IgD-negative memory B cell (primary cell): ENCODE results near the gene ANKRD24. TPM values are rescaled to one million over a fixed set of nuclear protein-coding genes. Genes with fewer than 3 reads are reported as not detected.
"Not testable (repeated sequence)": the region's sequence is repeated elsewhere in the genome, so short reads cannot be mapped to it uniquely, and the experiment has no call there.

ENCODE experiments used
- H3K27ac Mint-ChIP-seq, 3 donors: one replicate each; pipeline ENCODE4 v1.8.0; 2020 to 2022; ENCODE audit warnings: mild to moderate bottlenecking in 3 of 3, mixed read lengths in 3 of 3, moderate library complexity in 1 of 3
- H3K27me3 Mint-ChIP-seq: one replicate; pipeline ENCODE4 v1.8.0; 2021; ENCODE audit warnings: mixed read lengths
- H3K36me3 Mint-ChIP-seq: one replicate; pipeline ENCODE4 v1.8.0; 2020; ENCODE audit warnings: mild to moderate bottlenecking, mixed read lengths
- H3K4me1 Mint-ChIP-seq, 3 donors: one replicate each; pipeline ENCODE4 v1.8.0; 2020 to 2022; ENCODE audit warnings: mixed read lengths in 3 of 3, mild to moderate bottlenecking in 1 of 3
- H3K4me3 Mint-ChIP-seq, 4 donors: one replicate each; pipeline ENCODE4 v1.8.0; 2020 to 2022; ENCODE audit warnings: mild to moderate bottlenecking in 4 of 4, mixed read lengths in 4 of 4, moderate library complexity in 3 of 4
- H3K9me3 Mint-ChIP-seq, 3 donors: one replicate each; pipeline ENCODE4 v1.8.0; 2020 to 2021; ENCODE audit warnings: mixed read lengths in 3 of 3, mild to moderate bottlenecking in 1 of 3
- polyA plus RNA-seq: library from polyadenylated mRNA; unstranded; fragments of 300-500 nt; fragmentation: Illumina TruSeq; gene quantifications from one replicate; pipeline ENCODE4 v1.2.3, GENCODE V29; 2021

The ANKRD24 gene
- not detected for polyA plus RNA-seq

DNA sequence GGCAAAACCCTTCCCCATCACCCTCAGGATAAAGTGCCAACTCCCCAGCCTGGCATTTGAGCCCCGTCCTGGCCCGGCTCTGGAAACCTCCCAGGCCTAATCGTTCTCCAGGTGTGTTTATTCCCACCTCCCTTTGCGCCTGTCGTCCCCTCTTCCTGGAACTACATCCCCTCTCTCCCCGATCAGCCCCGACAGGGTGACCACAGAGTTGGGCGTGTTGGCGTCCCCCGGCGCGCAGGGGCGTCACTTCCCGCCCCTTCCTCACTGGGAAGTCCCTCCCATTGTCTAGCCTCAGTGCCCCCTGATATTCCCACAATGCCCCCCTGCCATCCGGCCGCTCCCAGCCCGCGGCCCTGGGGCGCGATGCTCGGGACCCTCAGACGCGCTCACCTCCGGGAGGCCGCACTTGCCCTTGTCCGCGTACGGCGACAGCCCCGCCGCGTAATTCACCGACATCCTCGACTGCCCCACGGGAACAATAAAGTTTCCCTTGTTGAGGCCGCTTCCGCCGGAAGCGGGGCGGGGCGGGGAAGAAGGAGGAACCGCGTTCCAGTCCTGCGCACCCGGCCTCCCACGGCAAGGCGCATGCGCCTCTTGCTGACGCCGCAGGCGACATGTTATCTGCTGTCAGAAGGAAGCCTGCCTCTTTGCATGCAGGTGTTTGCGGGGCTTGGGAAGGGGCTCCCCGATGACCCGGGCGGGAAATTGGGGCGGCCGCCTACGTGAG is at the start of gene ANKRD24, which contains the start of gene SIRT6:
Gene ANKRD24, plus strand, starts transcription at position 606 of the 727 bp plus-strand sequence. CDS start 3,737 bp downstream, outside the sequence.
Gene SIRT6, minus strand, starts transcription at position 480 of the 727 bp plus-strand sequence. Its CDS starts 24 bp downstream, at position 456.
- Mint-ChIP-seq H3K27me3 (peaks cover 4% of the 10 kb centered on the region), H3K36me3 (peaks cover 2% of the 10 kb centered on the region), H3K27ac (peak within 1 kb of the TSS; percentile 96 to 99 (median 97)), H3K4me3 (peak within 1 kb of the TSS; percentile 96 to 99 (median 96)), H3K9me3 (no peaks in the 10 kb centered on the region), H3K4me1 (peaks cover 12 to 28% (median 22%) of the 10 kb centered on the region in 3 donors)

DNA sequence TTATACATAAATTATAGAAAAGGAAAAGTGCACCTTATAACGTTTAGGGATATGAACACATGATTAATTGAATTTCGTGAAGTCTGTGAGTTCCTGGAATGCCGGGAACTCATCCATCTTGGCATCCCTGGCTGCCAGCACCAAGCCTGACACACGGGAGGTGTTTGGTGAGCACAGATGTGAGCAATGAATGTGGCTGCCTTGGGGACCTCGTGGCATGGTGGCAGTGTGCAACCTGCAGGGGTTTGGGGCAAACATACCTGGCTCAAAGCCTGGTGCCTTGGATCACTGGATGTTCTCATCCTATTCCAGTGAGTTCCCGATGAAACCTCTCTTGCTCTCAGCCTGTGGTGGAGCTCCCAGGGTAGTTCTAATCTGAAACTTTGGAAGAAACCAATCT is 48.1 kb upstream of the ANKRD24 start:
- no peaks in the 10 kb centered on the region for H3K36me3 Mint-ChIP-seq
- H3K4me1 Mint-ChIP-seq: peaks cover under 1 to 5% (median 1%) of the 10 kb centered on the region in 3 donors
- no peak overlapping the region for H3K4me3 Mint-ChIP-seq
- H3K9me3 Mint-ChIP-seq: no peaks in the 10 kb centered on the region
- H3K27ac Mint-ChIP-seq: no peak overlapping the region
- H3K27me3 Mint-ChIP-seq: peaks cover 4% of the 10 kb centered on the region

DNA sequence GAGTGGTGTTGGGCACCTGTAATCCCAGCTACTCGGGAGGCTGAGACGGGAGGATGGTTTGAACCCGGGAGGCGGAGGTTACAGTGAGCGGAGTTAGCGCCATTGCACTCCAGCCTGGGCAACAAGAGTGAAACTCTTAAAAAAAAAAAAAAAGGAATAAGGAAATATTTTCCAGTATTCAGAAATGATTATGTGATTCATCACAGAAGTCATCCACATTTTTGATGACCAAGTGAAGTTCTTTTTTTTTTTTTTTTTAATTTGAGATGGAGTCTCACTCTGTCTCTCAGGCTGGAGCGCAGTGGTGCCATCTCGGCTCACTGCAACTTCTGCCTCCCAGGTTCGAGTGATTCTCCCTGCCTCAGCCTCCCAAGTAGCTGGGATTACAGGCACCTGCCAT is 47.1 kb upstream of the ANKRD24 start:
- not testable (repeated sequence) for H3K36me3 Mint-ChIP-seq

DNA sequence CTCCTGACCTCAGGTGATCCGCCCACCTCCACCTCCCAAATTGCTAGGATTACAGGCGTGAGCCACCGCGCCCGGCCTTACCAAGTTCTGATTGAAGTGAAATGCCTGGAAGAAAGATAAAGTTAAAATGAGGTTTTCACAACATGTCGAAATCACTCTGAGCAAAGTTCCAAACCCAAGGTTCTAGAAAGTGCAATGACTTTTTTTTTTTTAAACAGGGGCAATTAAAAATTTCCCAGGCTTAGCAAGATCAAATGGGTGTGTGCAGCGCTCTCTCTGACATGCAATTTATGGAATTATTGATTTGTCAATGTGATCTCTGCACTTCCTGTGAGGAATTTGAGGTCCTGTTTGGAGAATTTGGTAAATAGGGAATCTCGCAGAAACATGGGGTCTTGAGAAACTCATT is 45.8 kb upstream of the ANKRD24 start:
- Mint-ChIP-seq H3K27me3 (no peaks in the 10 kb centered on the region), H3K36me3 (no peaks in the 10 kb centered on the region), H3K27ac (no peak overlapping the region), H3K4me3 (no peak overlapping the region), H3K9me3 (no peaks in the 10 kb centered on the region), H3K4me1 (peaks cover 7 to 10% (median 9%) of the 10 kb centered on the region in 3 donors)

More for the DNA sequence above, 47.1 kb upstream of the ANKRD24 start:
- peaks cover 5 to 12% (median 8%) of the 10 kb centered on the region in 3 donors for H3K4me1 Mint-ChIP-seq
- not testable (repeated sequence) for H3K4me3 Mint-ChIP-seq, H3K27ac Mint-ChIP-seq, H3K9me3 Mint-ChIP-seq, H3K27me3 Mint-ChIP-seq

DNA sequence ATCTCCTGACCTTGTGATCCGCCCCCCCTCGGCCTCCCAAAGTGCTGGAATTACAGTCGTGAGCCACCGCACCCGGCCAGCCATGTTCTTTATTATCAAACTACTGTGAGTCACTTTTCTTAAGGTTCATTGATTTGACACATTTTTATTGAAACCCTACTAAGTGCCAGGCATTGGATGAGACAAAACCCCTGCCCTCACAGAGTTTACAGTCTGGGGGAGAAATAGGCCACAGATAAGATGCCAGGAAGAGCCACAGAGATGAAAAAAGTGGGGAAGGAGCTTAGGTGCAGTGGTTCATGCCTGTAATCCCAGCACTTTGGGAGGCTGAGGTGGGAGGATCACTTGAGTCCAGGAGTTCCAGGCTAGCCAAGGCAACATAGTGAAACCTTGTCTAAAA is 44.0 kb upstream of the ANKRD24 start:
- no peaks in the 10 kb centered on the region for H3K9me3 Mint-ChIP-seq
- peaks cover 7 to 10% (median 9%) of the 10 kb centered on the region in 3 donors for H3K4me1 Mint-ChIP-seq
- H3K27ac Mint-ChIP-seq: no peak overlapping the region
- H3K4me3 Mint-ChIP-seq: no peak overlapping the region
- no peaks in the 10 kb centered on the region for H3K36me3 Mint-ChIP-seq
- H3K27me3 Mint-ChIP-seq: peaks cover 4% of the 10 kb centered on the region

DNA sequence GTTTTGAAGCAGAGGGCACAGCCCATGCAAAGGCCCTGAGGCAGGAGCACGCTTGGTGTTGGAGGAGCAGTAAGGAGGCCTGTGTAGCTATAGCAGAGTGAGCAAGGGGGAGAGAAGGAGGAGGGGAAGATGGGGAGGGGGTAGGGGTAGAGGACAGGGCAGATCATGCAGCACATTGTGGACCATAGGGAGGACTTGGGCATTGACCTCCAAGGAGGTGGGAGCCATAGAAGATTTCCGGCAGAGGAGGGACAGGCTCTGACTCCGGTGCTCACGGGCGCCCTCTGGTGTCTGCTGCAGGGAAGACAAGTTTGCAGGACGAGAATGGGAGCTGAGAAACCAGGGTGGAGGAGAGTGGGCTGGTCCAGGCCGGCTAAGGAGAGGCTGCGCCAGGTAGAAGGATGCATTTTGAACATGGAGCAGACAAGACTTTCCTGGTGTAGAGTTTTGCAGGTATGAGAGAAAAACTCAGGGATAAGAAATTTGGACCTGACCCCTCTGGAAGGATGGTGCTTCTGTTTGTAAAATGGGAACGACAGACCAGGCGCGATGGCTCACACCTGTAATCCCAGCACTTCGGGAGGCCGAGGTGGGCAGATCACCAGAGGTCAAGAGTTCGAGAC is 42.8 kb upstream of the ANKRD24 start:
- H3K27ac Mint-ChIP-seq: no peak overlapping the region
- peaks cover 7 to 10% (median 8%) of the 10 kb centered on the region in 3 donors for H3K4me1 Mint-ChIP-seq
- H3K36me3 Mint-ChIP-seq: no peaks in the 10 kb centered on the region
- peaks cover 11% of the 10 kb centered on the region for H3K27me3 Mint-ChIP-seq
- peak overlapping the region; percentile 13 to 69 (median 30) for H3K4me3 Mint-ChIP-seq
- H3K9me3 Mint-ChIP-seq: no peaks in the 10 kb centered on the region

DNA sequence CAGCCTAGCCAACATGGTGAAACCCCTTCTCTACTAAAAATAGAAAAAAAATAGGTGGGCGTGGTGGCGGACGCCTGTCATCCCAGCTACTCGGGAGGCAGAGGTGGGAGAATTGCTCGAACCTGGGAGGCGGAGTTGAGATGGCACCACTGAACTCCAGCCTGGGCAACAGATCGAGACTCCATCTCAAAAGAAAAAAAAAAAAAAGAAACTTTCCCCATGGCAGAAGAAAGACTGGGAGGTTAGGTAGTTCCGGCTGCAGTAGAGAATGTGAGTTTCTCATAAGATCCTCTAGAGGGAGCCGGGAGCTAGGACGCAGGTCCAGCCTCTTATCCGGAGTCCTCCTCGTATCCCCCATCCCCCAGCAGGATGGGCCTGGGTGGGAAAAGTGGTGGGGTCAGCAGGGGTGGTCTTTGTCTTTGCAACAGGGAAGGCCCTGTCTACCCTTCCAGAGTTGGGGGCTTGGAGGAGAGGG is 42.2 kb upstream of the ANKRD24 start:
- Mint-ChIP-seq H3K27me3 (peaks cover 13% of the 10 kb centered on the region), H3K4me3 (peak overlapping the region; percentile 11 to 90 (median 68)), H3K36me3 (no peaks in the 10 kb centered on the region), H3K27ac (no peak overlapping the region), H3K4me1 (peaks cover 7 to 10% (median 8%) of the 10 kb centered on the region in 3 donors), H3K9me3 (no peaks in the 10 kb centered on the region)

DNA sequence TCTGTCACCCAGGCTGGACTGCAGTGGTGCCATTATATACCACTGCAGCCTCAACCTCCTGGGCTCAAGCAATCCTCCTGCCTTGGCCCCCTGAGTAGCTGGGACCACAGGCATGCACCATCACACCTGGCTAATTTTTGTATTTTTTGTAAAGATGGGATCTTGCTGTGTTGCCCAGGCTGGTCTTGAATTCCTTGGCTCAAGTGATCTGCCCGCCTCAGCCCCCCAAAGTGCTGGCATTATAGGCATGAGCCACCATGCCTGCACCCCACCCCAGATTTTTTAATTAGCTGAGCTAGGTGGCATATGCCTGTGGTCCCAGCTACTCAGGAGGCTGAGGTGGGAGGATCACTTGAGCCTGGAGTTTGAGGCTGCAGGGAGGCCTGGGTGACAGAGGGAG is 39.6 kb upstream of the ANKRD24 start:
- peaks cover 16% of the 10 kb centered on the region for H3K27me3 Mint-ChIP-seq
- H3K27ac Mint-ChIP-seq, H3K9me3 Mint-ChIP-seq, H3K4me1 Mint-ChIP-seq, H3K4me3 Mint-ChIP-seq, H3K36me3 Mint-ChIP-seq: not testable (repeated sequence)

DNA sequence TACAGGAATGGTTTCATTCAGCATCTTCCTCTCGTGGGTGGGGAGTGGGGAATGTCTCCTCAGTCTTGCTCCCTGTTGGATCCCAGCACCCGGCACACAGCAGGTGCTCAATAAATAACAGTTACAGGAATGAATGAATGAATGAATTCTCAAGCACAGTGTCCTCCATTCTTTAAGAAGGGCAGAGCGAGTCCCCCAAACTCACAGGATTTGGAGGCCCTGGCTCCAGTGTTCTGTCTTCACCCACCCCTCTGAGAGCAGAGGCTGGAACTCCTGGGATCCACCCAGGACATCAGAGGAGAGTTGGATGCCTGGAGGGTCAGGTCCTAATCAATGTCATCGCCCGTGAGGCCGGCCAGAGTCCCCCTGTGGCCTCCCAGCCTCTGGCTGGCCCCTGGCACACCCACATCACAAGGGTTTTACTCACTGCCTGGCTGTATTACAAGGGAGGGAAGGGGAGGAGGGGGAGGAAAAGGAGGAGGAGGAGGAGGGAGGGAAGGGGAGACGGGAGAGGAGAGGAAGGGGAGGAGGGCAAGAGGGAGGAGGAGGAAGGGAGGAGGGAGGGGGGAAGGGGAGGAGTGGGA is 37.7 kb upstream of the ANKRD24 start:
- H3K27ac Mint-ChIP-seq: no peak overlapping the region

DNA sequence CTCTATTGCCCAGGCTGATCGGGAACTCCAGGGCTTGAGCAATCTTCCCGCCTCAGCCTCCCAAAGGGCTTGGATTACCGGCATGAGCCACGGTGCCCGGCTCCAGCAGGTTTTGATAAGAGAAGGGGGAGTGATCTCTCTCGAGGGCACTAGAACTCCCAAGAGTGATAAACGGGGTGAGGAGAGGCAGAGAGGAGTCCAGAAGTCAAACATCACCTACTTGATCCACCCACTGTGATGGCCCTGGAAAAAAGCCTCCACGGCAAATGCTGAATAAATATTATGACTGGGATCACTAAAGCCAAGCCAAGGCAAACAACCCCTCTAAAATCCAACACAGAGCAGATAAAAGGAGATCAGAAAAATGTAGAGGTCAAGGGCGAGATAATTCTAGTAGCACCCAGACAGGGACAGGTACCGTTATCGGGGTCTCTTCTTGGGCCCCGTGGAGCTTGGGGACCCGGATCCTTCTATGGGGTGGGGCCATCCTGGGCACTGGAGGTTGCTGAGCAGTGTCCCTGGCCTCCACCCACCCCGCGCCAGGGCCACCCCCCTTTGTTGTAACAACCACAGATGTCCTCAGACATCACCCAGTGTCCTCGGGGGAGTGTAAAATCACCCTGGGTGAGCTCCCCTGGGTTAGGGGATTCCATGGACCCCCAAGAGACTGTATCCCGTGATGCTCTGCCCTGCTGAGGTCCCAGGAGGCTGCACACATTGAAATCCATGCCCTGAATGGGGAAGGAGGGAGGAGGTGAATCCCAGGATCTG is 32.8 kb upstream of the ANKRD24 start:
- Mint-ChIP-seq H3K36me3 (no peaks in the 10 kb centered on the region), H3K27me3 (peaks cover 24% of the 10 kb centered on the region), H3K27ac (no peak overlapping the region), H3K9me3 (no peaks in the 10 kb centered on the region), H3K4me1 (peaks cover 0 to 2% (median 0%) of the 10 kb centered on the region in 3 donors), H3K4me3 (no peak overlapping the region)

More for the DNA sequence above, 37.7 kb upstream of the ANKRD24 start:
- peaks cover 22% of the 10 kb centered on the region for H3K27me3 Mint-ChIP-seq
- no peaks in the 10 kb centered on the region for H3K36me3 Mint-ChIP-seq
- H3K9me3 Mint-ChIP-seq: no peaks in the 10 kb centered on the region
- H3K4me1 Mint-ChIP-seq: peaks cover 4 to 7% (median 5%) of the 10 kb centered on the region in 3 donors
- H3K4me3 Mint-ChIP-seq: no peak overlapping the region

DNA sequence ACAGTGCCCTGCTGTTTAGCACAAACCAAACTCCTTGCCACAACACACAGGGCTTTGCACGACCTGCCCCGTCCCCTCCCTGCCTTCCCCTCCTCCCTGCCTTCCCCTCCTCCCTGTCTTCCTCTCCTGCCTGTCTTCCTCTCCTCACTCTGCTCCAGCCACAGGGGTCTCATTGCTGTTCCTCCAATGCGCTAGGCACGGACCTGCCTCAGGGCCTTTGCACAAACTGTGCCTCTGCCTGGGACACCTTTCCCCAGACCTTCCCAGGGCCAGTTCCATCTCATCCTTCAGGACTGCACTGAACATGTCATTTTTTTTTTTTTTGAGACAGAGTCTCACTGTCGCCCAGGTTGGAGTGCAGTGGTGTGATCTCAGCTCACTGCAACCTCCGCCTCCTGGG is 30.9 kb upstream of the ANKRD24 start:
- Mint-ChIP-seq H3K36me3 (no peaks in the 10 kb centered on the region), H3K4me1 (peaks cover 0 to 2% (median 0%) of the 10 kb centered on the region in 3 donors), H3K27ac (no peak overlapping the region), H3K4me3 (no peak overlapping the region), H3K27me3 (peaks cover 19% of the 10 kb centered on the region), H3K9me3 (no peaks in the 10 kb centered on the region)

DNA sequence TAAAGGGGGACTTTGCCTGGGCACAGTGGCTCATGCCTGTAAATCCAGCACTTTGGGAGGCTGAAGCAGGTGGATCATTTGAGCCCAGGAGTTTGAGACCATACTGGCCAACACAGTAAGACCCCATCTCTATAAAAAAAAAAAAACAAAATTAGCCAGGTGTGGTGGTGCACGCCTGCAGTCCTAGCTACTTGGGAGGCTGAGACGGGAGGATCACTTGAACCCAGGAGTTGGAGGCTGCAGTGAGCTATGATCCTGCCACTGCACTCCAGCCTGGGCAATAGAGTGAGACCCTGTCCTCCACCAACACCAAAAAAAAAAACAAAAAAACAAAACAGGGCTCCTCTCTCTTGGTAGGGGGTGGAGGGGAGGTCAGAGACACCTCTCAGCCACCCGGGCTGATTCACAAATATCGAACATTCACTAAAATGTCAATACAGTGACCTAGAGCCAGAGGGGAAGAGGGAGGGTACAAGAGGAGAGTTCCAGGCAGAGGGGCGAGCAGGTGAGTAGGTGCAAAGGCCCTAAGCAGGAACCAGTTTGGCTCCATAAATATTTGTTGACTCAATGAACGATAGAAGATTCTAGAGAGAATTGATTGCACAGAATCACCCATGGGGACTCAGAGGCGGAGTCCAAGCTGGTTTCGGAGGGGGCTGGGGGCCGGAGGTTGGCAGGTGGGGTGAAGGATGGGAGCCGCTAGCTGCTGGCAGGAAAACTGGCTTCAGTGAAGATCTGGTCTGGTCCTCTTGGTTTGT is 30.1 kb upstream of the ANKRD24 start:
- H3K27ac Mint-ChIP-seq: no peak overlapping the region
- H3K4me1 Mint-ChIP-seq: peaks cover 0 to 2% (median 0%) of the 10 kb centered on the region in 3 donors
- H3K4me3 Mint-ChIP-seq: no peak overlapping the region
- H3K36me3 Mint-ChIP-seq: no peaks in the 10 kb centered on the region
- no peaks in the 10 kb centered on the region for H3K9me3 Mint-ChIP-seq
- peaks cover 19% of the 10 kb centered on the region for H3K27me3 Mint-ChIP-seq

DNA sequence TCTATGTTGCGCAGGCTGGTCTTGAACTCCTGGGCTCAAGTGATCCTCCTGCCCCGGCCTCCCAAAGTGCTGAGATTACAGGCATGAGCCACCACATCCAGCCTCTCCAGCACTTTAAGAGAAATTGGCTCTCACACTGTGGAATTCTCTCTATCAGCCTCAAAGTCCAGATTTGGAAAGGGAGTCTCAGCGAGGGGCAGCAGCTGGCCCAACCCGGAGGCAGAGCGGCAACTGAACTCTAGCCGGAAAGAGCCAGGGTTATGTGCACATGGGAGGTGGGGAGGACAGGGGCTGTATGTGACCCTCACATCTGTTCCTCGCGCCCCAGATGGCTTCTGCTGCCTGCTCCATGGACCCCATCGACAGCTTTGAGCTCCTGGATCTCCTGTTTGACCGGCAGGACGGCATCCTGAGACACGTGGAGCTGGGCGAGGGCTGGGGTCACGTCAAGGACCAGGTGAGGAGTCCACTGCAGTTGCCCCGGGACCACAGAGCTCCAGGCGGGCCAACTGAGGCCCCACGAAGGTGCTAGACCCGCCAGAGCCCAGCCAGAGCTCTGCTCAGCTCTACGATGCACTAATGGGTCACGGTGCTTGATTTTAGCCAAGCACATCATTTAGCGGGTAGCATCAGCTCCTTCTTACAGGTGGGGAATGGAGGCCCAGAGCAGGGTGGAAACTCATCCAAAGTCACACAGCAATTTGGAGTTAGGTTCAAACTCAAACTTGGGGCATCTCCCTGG is 27.7 kb upstream of the ANKRD24 start:
- Mint-ChIP-seq H3K27ac (no peak overlapping the region), H3K4me3 (no peak overlapping the region), H3K9me3 (no peaks in the 10 kb centered on the region), H3K4me1 (peaks cover 0 to 2% (median 0%) of the 10 kb centered on the region in 3 donors), H3K27me3 (peaks cover 14% of the 10 kb centered on the region), H3K36me3 (no peaks in the 10 kb centered on the region)
